Measurements from ENCODE around the gene SUSD4.

DNA sequence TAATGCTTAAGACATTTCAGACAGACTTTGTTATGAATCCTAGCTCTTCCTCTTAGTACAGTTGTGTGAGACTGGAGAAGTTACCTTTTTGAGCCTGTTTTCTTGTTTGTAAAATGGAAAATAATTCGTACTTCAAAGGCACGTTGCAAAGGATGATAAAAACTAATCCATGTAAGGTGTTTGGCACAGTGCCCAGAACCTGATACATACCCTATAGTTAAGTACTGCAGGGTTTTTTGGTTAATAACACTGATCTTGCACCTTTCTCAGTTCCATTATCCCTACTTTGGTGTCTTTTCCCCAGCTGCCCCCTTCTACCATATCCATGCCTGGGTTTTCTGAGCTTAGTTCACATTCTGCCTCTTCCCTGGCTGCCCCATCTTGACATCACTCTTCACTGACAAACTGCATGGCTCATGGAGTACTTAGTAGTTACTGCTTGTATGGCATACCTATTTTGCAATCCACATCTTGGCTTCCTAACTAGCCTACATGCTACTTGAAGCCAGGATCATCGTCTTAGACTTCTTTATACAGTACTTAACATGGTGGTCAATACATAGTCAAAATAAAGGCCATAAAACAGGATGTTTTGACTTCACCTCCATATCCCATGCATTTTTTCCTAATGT, 39.3 kb upstream of the SUSD4 start:
- no peak for TF ChIP-seq POLR2AphosphoS5 (IDR thresholded peaks at IDR 0.05; ENCODE audit: low read depth, low read length)
- TF ChIP-seq POLR2A (IDR thresholded peaks at IDR 0.05; ENCODE audit: low read depth, low read length), result no peak
- TF ChIP-seq SPI1 (IDR thresholded peaks at IDR 0.05; ENCODE audit: low read depth, low read length), result no peak
- TF ChIP-seq TAF1 (IDR thresholded peaks at IDR 0.05; ENCODE audit: low read depth, low read length), result no peak
